Suprapubic skin (tissue), 4 donors: ENCODE measurements around the gene HOXB8.

Experiments used
- CTCF ChIP-seq, 2 donors: fragments of 200-600 bp in 1 of 2; fragments of 450-650 bp in 1 of 2; sonication (generic) in 1 of 2; IDR thresholded peaks; one replicate each; pipeline ENCODE4 v1.5.1; 2016 to 2019; ENCODE audit warnings: antibody characterized with exemption in 2 of 2, mild to moderate bottlenecking in 1 of 2, moderate library complexity in 1 of 2
- EP300 ChIP-seq: sonication (generic); formaldehyde crosslinking; IDR thresholded peaks from one replicate; pipeline ENCODE4 v1.6.1; 2017; ENCODE audit warnings: antibody characterized with exemption
- POLR2A ChIP-seq, 2 donors: fragments of 450-650 bp; IDR thresholded peaks; one replicate each; pipeline ENCODE4 v1.6.1; 2017; ENCODE audit warnings: antibody characterized with exemption in 2 of 2, mild to moderate bottlenecking in 2 of 2, moderate library complexity in 2 of 2
- POLR2AphosphoS5 ChIP-seq, 3 donors: sonication (generic); formaldehyde crosslinking; IDR thresholded peaks; one replicate each; pipeline ENCODE4 v1.6.1; 2017; ENCODE audit warnings: antibody characterized with exemption in 3 of 3

GRCh38 chr17:48640858-48641180 is 25.7 kb upstream of the HOXB8 start:
- TF ChIP-seq POLR2A (IDR thresholded peaks at IDR 0.05) (no peak), CTCF (IDR thresholded peaks at IDR 0.05) (no peak), POLR2AphosphoS5 (IDR thresholded peaks at IDR 0.05) (no peak), EP300 (no peak)
